NCI-H345 (cell line): ENCODE measurements around the gene MACC1.

Experiments
- DNase-seq: peaks from one replicate; lab custom pipeline; 2025; lab: John Stamatoyannopoulos, UW

Gene MACC1

DNA sequence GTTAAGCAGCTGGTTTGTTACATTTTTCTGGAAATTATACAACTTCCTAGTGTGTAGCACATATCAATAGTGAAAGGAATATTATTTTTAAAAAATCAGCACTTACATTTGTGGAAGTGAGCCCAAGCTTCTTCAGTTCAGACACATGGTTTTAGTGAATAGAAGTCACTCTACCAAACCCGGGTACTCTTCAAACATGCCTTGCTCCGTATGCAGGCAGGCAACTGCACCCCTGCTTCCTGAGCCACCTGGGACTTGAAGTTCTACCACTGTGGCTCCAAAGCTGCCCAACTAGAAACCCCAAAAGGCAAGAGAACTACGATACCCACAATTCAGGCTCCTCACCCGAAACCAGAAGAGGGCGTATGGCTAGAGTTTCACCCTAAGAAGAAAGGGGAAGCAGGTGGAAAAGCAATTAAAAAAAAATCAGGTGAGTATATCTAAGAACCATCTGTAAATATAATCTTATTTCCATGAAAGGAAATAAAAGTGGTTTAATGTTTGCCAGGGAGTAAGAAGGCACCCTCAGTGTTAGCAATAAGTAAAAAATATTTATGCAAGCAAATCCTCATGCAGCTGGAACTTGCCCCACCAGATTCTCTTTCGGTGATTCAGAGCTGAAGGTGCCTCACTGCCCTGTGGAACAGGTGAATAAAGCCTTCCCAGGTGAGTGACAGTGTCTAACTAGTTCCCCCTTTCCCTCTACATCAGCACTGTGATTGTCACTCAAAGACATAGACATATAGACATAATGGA lies at the start of gene MACC1:
TSS of gene MACC1 (minus strand) at position 192 of the 756 bp plus-strand sequence. CDS start 55,522 bp downstream, outside the sequence.
- DNase-seq, result peak; percentile 15

GRCh38 chr7:20264623-20265022 lies 47.4 kb upstream of the MACC1 start:
- peak; percentile 30 for DNase-seq

GRCh38 chr7:20260223-20260622 lies 43.0 kb upstream of the MACC1 start:
- no peak for DNase-seq

GRCh38 chr7:20257212-20257611 lies 40.0 kb upstream of the MACC1 start:
- no peak for DNase-seq

DNA sequence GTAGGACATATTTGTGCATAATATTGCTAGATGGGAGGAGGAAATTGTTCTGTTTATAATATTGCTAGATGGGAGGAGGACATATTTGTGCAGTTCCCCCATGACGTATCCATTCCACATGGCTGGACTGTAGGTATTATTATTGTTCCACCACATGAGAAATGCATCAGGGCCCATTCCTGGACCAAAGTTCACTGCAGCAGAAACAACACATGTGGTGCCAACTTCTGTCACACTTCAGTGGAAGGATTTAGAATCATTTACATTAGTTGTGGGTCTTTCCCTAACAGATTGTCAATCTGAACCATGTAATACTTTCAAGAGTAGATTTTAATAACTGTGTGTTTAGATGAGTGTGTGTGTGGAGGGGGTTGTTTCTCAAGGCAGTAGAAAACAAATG lies 32.7 kb upstream of the MACC1 start:
- peak; percentile 20 for DNase-seq

DNA sequence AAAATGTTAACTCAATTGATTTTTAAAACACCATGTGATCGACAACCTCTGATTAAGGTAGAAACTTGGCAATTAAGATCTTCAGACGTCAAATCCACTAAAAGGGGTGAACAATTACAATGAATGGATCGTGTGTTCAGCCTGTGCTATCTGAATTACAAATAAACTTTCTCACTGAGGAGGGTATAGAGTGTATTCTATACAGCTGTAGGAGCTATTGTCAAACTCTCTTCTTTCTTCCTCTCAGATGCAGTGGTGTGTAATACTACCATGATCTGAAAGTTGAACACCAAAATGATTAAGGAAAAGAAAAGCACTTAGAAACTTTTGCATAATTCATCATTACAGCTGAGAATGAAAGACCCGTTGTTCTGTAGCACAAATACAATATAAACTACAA lies 32.2 kb upstream of the MACC1 start:
- no peak for DNase-seq

- DNase-seq, result no peak
These were observed 29.1 kb upstream of the MACC1 start for GRCh38 chr7:20246236-20246635.

DNA sequence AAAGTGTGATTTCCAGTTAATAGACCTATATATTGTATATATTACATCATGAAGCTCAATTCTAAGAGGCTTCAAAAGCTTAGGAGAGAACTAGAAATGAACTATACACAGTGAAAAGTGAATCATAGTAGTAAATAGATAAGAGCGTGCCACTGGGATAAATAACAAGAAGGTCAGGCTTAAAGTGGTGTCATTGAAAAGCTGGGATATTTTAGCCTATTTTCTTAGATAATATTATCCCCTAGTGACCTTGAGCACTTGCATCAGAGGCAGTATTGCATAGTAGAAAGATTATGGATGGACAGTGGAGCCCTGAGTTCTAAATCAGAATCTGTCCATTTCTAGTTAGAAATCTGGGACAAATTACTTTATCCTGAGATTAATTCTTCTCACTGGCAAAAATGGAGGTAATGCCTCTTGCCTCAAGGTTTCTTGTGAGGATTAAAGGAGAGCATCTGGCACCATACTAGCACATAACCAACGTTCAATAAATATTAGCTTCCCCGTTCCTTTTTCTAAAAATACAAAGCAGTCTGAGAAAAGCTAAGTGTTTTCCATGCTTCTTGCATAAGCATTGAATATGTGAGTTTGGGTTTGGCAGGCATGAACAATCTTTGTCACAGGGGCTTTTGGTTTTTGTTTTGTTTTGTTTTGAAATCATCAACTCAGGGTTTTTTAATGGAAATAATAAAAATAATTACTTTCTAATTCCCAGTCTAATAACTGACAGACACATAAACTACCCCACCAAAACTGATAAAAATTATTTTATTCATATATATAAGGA lies 27.3 kb upstream of the MACC1 start:
- DNase-seq, result no peak

GRCh38 chr7:20241911-20242261 lies 24.7 kb upstream of the MACC1 start:
- DNase-seq, result no peak

DNA sequence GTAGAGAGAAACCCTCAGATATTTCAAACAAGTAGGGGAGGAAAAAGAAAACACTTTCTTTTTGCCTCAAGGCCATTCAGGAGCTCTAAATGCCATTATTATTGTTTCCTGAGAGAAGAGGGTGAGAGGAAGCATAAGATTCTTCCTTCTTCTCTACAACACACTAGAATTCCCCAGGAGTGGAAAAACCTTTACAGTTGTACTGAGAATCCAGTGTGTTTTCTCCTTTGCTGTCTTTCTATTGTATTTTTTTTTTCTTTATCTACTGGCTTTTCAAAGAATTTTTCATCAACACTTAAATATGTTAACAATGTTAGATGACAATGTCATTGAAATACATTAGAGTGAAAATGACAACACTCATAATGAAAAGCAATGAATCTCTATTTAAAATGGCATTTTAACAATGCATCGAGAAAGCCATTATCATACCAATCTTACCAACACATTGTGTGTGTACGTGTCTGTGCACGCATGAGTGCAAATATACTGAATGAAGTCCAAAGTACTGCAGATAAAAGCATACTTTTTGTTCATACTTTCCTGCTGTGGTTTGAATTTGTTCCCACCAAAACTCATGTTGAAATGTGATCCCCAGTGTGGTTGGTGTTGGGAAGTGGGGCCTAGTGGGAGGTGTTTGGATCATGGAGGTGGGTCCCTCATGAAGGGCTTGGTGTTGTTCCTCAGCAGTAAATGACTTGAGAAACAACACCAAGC lies 24.2 kb upstream of the MACC1 start:
- DNase-seq, result peak; percentile 56

GRCh38 chr7:20240080-20240926 lies 23.1 kb upstream of the MACC1 start:
- DNase-seq, result no peak

DNA sequence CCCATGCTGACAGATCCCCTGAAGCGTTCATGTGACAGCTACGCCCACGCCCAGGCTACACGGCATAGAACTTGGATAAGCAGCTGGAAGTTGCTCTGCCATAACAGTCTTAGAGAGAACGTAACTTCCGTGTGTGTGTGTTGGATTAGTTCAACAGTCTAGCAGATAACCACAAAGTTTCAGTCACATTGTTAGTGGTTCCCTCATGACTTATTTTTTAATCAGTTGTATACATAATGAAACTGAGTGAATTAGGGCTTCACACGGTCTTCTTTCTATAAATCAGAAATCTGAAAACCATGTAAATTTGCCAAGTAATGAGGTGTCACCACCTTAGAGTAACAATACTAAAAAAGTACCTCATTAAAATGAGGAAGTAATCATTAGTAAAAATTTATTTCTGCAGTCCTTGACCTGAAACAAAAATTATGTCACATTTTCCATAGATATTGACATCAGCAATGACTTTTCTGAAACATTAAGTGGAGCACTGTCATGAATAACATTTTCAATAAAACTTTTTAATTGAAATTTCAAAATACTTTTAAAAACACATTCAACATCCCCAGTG lies 21.7 kb upstream of the MACC1 start:
- no peak for DNase-seq

GRCh38 chr7:20238194-20238753 lies 21.1 kb upstream of the MACC1 start:
- no peak for DNase-seq

DNA sequence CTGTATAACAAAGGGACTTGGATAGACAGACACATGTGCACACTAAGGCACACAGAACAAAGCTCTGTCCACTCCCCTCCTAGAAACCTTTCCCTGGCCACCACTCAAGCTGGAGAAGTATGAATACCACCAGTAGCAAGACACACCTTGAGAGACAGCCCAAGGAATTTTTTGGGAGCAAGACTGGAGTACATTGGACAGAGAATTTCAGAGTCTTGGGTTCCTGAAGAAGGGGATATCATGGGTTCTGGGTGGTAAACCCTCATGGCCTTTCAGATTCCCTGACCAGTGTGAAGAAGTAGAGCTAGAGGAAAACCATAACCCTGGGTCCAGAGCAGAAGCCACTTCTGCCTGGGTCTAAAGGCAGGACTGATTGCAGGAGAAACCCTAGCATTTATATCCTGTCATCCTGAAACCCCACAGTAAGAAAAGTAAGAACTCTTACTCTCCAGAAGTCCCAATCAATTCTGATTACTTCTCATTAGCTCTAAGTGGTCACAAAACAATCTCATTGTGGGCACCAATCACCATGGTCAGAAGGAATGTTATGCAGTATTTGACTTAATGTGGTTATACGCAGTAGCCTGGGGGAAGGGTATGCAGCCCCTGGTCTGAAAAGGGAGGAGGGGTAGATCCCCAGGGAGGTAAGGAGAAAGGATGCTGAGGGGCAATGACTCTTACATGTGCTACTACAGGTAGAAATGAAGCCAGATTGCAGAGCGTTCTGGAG lies 20.4 kb upstream of the MACC1 start:
- no peak for DNase-seq

DNA sequence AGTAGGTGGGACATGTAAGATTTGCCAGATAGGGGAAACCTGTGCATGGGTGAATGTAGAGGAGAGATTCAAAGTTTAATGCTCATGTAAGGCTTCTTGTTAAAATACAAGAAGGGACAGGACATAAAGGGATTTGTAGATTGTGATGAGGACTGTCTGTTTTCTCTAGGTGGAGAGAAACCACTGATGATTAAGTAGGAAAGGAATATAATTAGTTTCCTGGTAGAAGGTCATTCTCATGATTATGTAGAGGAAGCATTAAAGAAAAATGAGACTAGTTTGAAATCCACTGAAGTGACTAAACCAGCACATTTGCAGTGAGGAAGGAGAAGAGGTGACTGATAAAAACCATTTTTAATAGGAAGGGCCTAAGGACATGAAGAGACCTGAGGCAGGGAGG lies 19.6 kb upstream of the MACC1 start:
- no peak for DNase-seq

- DNase-seq, result no peak
These were observed 18.9 kb upstream of the MACC1 start for GRCh38 chr7:20236043-20236442.

GRCh38 chr7:20235288-20235687 lies 18.1 kb upstream of the MACC1 start:
- no peak for DNase-seq

- no peak for DNase-seq
These were observed 16.2 kb upstream of the MACC1 start for GRCh38 chr7:20233362-20233761.

DNA sequence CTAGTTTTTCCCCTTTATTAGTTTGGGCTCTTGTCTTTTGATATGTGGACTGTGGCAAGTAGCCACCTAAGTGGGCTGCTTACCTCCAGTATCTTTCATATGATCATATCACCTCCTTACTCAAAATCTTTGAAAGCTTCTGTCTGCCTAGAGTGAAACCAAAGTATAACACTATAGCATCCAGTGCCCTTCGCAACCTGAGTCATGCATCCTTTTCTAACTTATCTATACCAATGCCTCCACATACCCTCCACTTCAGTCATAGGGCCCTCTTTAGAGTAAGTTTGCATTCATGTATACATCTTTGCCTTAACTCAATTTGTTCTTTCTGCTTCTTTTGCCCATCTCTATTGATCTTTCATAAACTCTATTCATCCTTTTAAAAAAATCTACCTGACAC lies 15.7 kb upstream of the MACC1 start:
- DNase-seq, result no peak

DNA sequence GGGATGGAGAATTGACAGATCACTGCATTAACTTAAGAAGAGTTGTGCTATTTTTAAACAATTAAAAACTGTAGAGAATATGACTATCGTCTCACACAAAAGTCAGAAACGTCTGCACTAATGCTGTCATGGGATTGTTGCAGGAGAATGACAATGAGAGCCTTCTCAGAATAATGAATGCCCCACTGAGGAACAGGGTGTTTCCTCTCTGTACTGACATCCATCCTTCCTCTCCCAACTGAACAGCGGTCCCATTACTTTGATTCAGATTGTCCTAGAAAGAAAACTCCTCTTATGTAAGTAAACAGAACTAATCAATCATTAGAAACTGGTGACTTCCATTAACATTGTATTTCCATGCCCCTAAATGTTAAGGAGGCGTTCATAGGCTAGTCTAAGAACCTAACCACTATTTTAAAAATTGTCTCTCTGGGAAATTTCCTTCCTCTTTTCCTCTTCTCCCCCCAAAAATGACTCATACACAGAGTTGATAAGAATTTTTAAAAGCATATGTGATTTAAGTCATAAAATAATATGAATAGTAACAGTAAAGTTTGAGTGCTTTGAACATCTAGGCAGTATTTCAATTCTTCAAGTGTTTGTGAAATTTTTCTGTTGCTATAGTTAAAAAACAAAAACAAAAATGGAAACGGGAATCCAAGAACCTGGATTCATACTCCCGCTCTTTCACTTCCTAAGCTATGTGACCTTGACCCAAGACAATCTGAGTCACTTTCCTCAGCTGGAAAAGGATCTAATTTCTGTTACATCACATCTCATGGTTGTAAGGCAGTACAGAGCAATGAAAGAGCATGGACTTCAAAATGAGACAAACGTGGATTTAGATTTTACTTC lies 12.7 kb upstream of the MACC1 start:
- DNase-seq, result no peak
